Measurements from ENCODE around the gene CD99.
"Not testable (repeated sequence)": the region's sequence is repeated elsewhere in the genome, so short reads cannot be mapped to it uniquely, and the experiment has no call there.

The CD99 gene

GRCh38 chrX:2769615-2770014, 78.5 kb downstream of the CD99 start:
- Histone ChIP-seq H3K9ac (ENCODE audit: low read depth, low read length) (no peak overlapping the region), H3K4me2 (ENCODE audit: insufficient read depth, low read length) (no peak overlapping the region), H3K4me3 (ENCODE audit: low read depth in 1 of 2, low read length in 2 of 2) (no peak overlapping the region), H4K20me1 (ENCODE audit: insufficient read depth, low read length) (no peaks in the 10 kb centered on the region), H3K9me3 (ENCODE audit: insufficient read depth, low read length, severe bottlenecking) (no peaks in the 10 kb centered on the region), H3K79me2 (ENCODE audit: insufficient read depth, low read length) (no peaks in the 10 kb centered on the region), H3K27me3 (ENCODE audit: insufficient read depth, low read length, poor library complexity) (no peaks in the 10 kb centered on the region), H2AFZ (ENCODE audit: low read depth, low read length) (no peak overlapping the region), H3K27ac (ENCODE audit: low read length) (no peak overlapping the region), H3K36me3 (ENCODE audit: insufficient read depth, low read length) (no peaks in the 10 kb centered on the region), H3K4me1 (ENCODE audit: insufficient read depth, low read length) (no peaks in the 10 kb centered on the region)
- no peak for DNase-seq
- no peak for ATAC-seq (ENCODE audit: insufficient read depth, low read depth)
- TF ChIP-seq CTCF (IDR thresholded peaks at IDR 0.05; ENCODE audit: borderline replicate concordance, extremely low read depth, low read length, poor library complexity, severe bottlenecking) (no peak), EZH2 (IDR thresholded peaks at IDR 0.05; ENCODE audit: borderline replicate concordance, low read depth, low read length, severe bottlenecking) (no peak)

- H2AFZ ChIP-seq (ENCODE audit: low read depth, low read length); DNase-seq; H4K20me1 ChIP-seq (ENCODE audit: insufficient read depth, low read length); H3K9ac ChIP-seq (ENCODE audit: low read depth, low read length); H3K4me3 ChIP-seq (ENCODE audit: low read depth in 1 of 2, low read length in 2 of 2); H3K27ac ChIP-seq (ENCODE audit: low read length); H3K27me3 ChIP-seq (ENCODE audit: insufficient read depth, low read length, poor library complexity); H3K4me2 ChIP-seq (ENCODE audit: insufficient read depth, low read length); ATAC-seq (ENCODE audit: insufficient read depth, low read depth); H3K36me3 ChIP-seq (ENCODE audit: insufficient read depth, low read length); H3K9me3 ChIP-seq (ENCODE audit: insufficient read depth, low read length, severe bottlenecking); H3K79me2 ChIP-seq (ENCODE audit: insufficient read depth, low read length); H3K4me1 ChIP-seq (ENCODE audit: insufficient read depth, low read length): not testable (repeated sequence)
Observed at GRCh38 chrX:2773166-2774055, 82.3 kb downstream of the CD99 start.

GRCh38 chrX:2774057-2774456, 83.0 kb downstream of the CD99 start:
- TF ChIP-seq EZH2 (IDR thresholded peaks at IDR 0.05; ENCODE audit: borderline replicate concordance, low read depth, low read length, severe bottlenecking): no peak
- TF ChIP-seq CTCF (IDR thresholded peaks at IDR 0.05; ENCODE audit: borderline replicate concordance, extremely low read depth, low read length, poor library complexity, severe bottlenecking): no peak
- no peak overlapping the region for H3K9ac ChIP-seq (ENCODE audit: low read depth, low read length)
- no peak overlapping the region for H3K4me3 ChIP-seq (ENCODE audit: low read depth in 1 of 2, low read length in 2 of 2)
- no peak overlapping the region for H2AFZ ChIP-seq (ENCODE audit: low read depth, low read length)
- no peak overlapping the region for H3K27ac ChIP-seq (ENCODE audit: low read length)
- no peaks in the 10 kb centered on the region for H4K20me1 ChIP-seq (ENCODE audit: insufficient read depth, low read length)
- no peaks in the 10 kb centered on the region for H3K4me1 ChIP-seq (ENCODE audit: insufficient read depth, low read length)
- no peaks in the 10 kb centered on the region for H3K9me3 ChIP-seq (ENCODE audit: insufficient read depth, low read length, severe bottlenecking)
- DNase-seq (no peak), ATAC-seq (ENCODE audit: insufficient read depth, low read depth) (no peak)
- H3K36me3 ChIP-seq (ENCODE audit: insufficient read depth, low read length): no peaks in the 10 kb centered on the region
- no peaks in the 10 kb centered on the region for H3K79me2 ChIP-seq (ENCODE audit: insufficient read depth, low read length)
- no peak overlapping the region for H3K4me2 ChIP-seq (ENCODE audit: insufficient read depth, low read length)
- H3K27me3 ChIP-seq (ENCODE audit: insufficient read depth, low read length, poor library complexity): no peaks in the 10 kb centered on the region

- Histone ChIP-seq H3K4me2 (ENCODE audit: insufficient read depth, low read length) (no peak overlapping the region), H3K9me3 (ENCODE audit: insufficient read depth, low read length, severe bottlenecking) (no peaks in the 10 kb centered on the region), H3K79me2 (ENCODE audit: insufficient read depth, low read length) (no peaks in the 10 kb centered on the region), H3K4me1 (ENCODE audit: insufficient read depth, low read length) (no peaks in the 10 kb centered on the region), H3K36me3 (ENCODE audit: insufficient read depth, low read length) (no peaks in the 10 kb centered on the region), H3K9ac (ENCODE audit: low read depth, low read length) (no peak overlapping the region), H4K20me1 (ENCODE audit: insufficient read depth, low read length) (no peaks in the 10 kb centered on the region), H3K27ac (ENCODE audit: low read length) (no peak overlapping the region), H3K4me3 (ENCODE audit: low read depth in 1 of 2, low read length in 2 of 2) (no peak overlapping the region), H3K27me3 (ENCODE audit: insufficient read depth, low read length, poor library complexity) (no peaks in the 10 kb centered on the region), H2AFZ (ENCODE audit: low read depth, low read length) (no peak overlapping the region)
- DNase-seq (no peak), ATAC-seq (ENCODE audit: insufficient read depth, low read depth) (no peak)
- no peak for TF ChIP-seq CTCF (IDR thresholded peaks at IDR 0.05; ENCODE audit: borderline replicate concordance, extremely low read depth, low read length, poor library complexity, severe bottlenecking)
- no peak for TF ChIP-seq EZH2 (IDR thresholded peaks at IDR 0.05; ENCODE audit: borderline replicate concordance, low read depth, low read length, severe bottlenecking)
Observed at GRCh38 chrX:2774776-2775175, 83.7 kb downstream of the CD99 start.

GRCh38 chrX:2780472-2781225, 89.6 kb downstream of the CD99 start:
- not testable (repeated sequence) for H3K79me2 ChIP-seq (ENCODE audit: insufficient read depth, low read length); ATAC-seq (ENCODE audit: insufficient read depth, low read depth); H4K20me1 ChIP-seq (ENCODE audit: insufficient read depth, low read length); DNase-seq; H3K4me3 ChIP-seq (ENCODE audit: low read depth in 1 of 2, low read length in 2 of 2); H3K4me1 ChIP-seq (ENCODE audit: insufficient read depth, low read length); H3K4me2 ChIP-seq (ENCODE audit: insufficient read depth, low read length); H3K27me3 ChIP-seq (ENCODE audit: insufficient read depth, low read length, poor library complexity); H3K36me3 ChIP-seq (ENCODE audit: insufficient read depth, low read length); H3K9me3 ChIP-seq (ENCODE audit: insufficient read depth, low read length, severe bottlenecking); H3K9ac ChIP-seq (ENCODE audit: low read depth, low read length); H3K27ac ChIP-seq (ENCODE audit: low read length); H2AFZ ChIP-seq (ENCODE audit: low read depth, low read length)
